ENCODE measurements around the gene TMOD3. TPM values are rescaled to one million over a fixed set of nuclear protein-coding genes. Genes with fewer than 3 reads are reported as not detected.
"Not testable (repeated sequence)": the region's sequence is repeated elsewhere in the genome, so short reads cannot be mapped to it uniquely, and the experiment has no call there.

Gene TMOD3
- total RNA-seq, 6 donors from 2014 or later: 40.4 to 81.6 (median 72.7) TPM

DNA sequence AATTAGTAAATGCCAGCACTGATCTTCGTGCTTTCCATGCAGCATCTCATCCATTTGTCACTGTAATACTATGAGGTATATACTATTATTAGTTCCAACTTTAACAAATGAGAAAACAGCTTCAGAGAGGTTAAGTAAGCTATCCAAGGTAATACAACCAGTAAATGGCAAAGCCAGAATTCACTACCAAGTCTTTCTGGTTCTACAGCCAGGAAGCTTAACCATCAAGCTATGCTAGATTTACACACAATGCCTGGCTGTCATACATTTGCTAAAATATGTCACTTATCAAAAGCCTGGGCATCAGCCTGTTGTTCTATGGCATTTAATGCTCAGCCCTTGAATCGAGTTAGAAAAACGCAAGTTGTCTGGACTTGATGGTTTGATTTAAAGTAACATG lies 45.5 kb upstream of the TMOD3 start:
- peaks cover 0 to 6% (median 0%) of the 10 kb centered on the region in 4 donors for H3K4me1 ChIP-seq
- H3K4me3 ChIP-seq: no peak overlapping the region
- no peaks in the 10 kb centered on the region for H3K9me3 ChIP-seq
- ATAC-seq (ENCODE audit: low FRiP score in 2 of 2) (no peak), DNase-seq (no peak)
- WGBS, 2 donors: 93 to 94% methylated on average over 3 of the region's 3 CpGs
- no peak overlapping the region for H3K27ac ChIP-seq
- TF ChIP-seq EP300 (IDR thresholded peaks at IDR 0.05): no peak
- TF ChIP-seq, protein P1, sequence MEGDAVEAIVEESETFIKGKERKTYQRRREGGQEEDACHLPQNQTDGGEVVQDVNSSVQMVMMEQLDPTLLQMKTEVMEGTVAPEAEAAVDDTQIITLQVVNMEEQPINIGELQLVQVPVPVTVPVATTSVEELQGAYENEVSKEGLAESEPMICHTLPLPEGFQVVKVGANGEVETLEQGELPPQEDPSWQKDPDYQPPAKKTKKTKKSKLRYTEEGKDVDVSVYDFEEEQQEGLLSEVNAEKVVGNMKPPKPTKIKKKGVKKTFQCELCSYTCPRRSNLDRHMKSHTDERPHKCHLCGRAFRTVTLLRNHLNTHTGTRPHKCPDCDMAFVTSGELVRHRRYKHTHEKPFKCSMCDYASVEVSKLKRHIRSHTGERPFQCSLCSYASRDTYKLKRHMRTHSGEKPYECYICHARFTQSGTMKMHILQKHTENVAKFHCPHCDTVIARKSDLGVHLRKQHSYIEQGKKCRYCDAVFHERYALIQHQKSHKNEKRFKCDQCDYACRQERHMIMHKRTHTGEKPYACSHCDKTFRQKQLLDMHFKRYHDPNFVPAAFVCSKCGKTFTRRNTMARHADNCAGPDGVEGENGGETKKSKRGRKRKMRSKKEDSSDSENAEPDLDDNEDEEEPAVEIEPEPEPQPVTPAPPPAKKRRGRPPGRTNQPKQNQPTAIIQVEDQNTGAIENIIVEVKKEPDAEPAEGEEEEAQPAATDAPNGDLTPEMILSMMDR (IDR thresholded peaks at IDR 0.05): no peak
- TF ChIP-seq POLR2AphosphoS5 (IDR thresholded peaks at IDR 0.05): no peak
- TF ChIP-seq POLR2A (IDR thresholded peaks at IDR 0.05): no peak
- H3K36me3 ChIP-seq: peaks cover 0 to 34% (median 3%) of the 10 kb centered on the region in 4 donors
- H3K27me3 ChIP-seq: no peaks in the 10 kb centered on the region

DNA sequence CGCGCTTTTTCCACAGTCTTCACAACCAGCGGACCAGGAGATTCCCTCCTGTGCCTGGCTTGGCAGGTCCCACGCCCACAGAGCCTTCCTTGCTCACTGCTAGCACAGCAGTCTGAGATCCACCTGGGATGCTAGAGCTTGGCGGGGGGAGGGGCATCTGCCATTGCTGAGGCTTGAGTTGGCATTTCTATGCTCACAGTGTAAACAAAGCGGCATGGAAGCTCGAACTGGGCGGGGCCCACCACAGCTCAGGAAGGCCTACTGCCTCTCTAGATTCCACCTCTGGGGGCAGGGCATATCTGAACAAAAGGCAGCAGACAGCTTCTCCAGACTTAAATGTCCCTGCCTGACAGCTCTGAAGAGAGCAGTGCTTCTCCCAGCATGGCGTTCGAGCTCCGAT lies 42.3 kb upstream of the TMOD3 start:
- not testable (repeated sequence) for H3K4me1 ChIP-seq; ATAC-seq (ENCODE audit: low FRiP score in 2 of 2); H3K27ac ChIP-seq; H3K4me3 ChIP-seq; DNase-seq; H3K27me3 ChIP-seq; H3K9me3 ChIP-seq
- WGBS, 2 donors: 80 to 83% methylated on average over 7 to 11 of the region's 11 CpGs
- peaks cover 0 to 19% (median 3%) of the 10 kb centered on the region in 4 donors for H3K36me3 ChIP-seq

DNA sequence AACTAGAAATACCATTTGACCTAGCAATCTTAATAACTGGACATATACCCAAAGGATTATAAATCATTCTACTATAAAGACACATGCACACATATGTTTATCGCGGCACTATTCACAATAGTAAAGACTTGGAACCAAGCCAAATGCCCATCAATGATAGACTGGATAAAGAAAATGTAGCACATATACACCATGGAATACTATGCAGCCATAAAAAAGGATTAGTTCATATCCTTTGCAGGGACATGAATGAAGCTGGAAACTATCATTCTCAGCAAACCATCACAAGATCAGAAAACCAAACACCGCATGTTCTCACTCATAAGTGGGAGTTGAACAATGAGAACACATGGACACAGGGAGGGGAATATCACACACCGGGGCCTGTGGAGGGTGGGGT lies 37.0 kb upstream of the TMOD3 start:
- ATAC-seq (ENCODE audit: low FRiP score in 2 of 2); DNase-seq; H3K4me3 ChIP-seq; H3K36me3 ChIP-seq; H3K4me1 ChIP-seq; H3K9me3 ChIP-seq; H3K27me3 ChIP-seq; H3K27ac ChIP-seq: not testable (repeated sequence)
- 92 to 97% methylated on average over 4 of the region's 4 CpGs for WGBS, 2 donors

DNA sequence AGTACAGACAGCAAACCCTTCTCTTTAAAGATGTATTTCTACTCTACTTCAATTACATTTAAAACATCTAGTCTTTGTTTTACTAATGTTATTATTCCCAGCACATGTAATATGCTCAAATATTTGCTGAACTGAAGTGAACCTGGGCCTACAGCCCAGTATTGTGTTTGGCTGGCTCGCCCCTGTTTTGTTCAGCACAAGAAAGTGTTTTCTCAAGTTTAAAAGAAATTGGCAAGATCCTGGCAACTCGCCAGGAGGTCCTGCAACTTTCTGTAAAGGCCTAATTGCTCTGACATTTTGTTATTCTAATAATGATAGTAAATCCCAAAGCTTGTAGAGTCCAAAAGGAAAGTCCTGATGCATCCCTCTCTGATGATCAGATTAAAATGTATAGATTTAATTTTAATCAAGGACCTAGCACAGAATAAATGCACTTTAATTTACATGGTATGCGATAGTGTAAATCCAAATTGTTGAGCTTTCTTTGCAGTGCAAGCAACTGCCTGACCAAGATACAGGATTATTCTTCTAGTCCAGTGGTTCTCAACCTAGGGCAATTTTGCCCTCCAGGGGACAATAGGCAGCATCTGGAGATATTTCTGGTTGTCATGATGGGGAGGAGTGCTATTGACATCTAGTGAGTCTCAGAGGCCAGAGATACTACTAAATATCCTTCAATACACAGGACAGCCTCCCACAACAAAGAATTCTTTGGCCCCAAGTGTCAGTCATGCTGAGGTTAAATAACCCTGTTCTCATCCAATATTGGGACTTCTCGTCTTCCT lies 35.7 kb upstream of the TMOD3 start:
- Histone ChIP-seq H3K4me3 (no peak overlapping the region), H3K9me3 (no peaks in the 10 kb centered on the region), H3K36me3 (peaks cover 0 to 6% (median 0%) of the 10 kb centered on the region in 4 donors), H3K27ac (peak overlapping the region in 1 of 4 donors; percentile 27), H3K4me1 (peaks cover 0 to 7% (median 3%) of the 10 kb centered on the region in 4 donors), H3K27me3 (no peaks in the 10 kb centered on the region)
- peak in 1 of 2 donors; percentile 27 for DNase-seq
- ATAC-seq (ENCODE audit: low FRiP score in 2 of 2): no peak
- TF ChIP-seq, protein P1 (IDR thresholded peaks at IDR 0.05): no peak
- TF ChIP-seq EP300 (IDR thresholded peaks at IDR 0.05) (no peak), POLR2AphosphoS5 (IDR thresholded peaks at IDR 0.05) (no peak)
- WGBS, 2 donors: 55 to 61% methylated on average over 4 of the region's 4 CpGs

DNA sequence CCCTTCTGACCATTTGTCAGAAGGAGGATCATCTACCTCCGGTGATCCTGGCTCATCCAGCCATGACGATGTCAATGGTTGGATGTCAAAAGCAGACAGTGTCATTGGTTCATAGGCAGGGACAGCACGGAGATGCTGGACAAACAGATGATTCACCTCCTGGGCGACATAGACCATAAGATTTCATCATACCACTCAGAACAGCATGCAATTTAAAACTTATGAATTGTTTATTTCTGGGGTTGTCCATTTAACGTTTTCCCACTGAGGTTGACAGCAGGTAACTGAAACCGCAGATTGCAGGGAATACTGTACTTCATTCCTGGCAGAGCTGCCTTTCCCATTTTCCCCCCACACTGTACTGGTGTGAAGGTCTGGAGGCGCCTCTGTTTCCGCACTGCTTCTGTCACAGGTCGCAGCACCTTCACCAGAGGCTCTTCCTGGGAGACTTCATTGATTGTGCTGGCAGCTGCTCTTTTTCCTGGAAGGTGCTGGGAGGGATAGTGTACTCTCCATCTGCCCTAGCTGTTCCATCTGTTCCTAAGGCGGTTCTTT lies 32.5 kb upstream of the TMOD3 start:
- no peaks in the 10 kb centered on the region for H3K9me3 ChIP-seq
- H3K27me3 ChIP-seq: no peaks in the 10 kb centered on the region
- no peak for DNase-seq
- TF ChIP-seq EP300 (IDR thresholded peaks at IDR 0.05) (no peak), POLR2A (IDR thresholded peaks at IDR 0.05) (no peak), POLR2AphosphoS5 (IDR thresholded peaks at IDR 0.05) (no peak)
- ATAC-seq (ENCODE audit: low FRiP score in 2 of 2): no peak
- H3K36me3 ChIP-seq: peaks cover 0 to 12% (median 0%) of the 10 kb centered on the region in 4 donors
- peaks cover 0 to 13% (median 10%) of the 10 kb centered on the region in 4 donors for H3K4me1 ChIP-seq
- no peak overlapping the region for H3K4me3 ChIP-seq
- 84 to 93% methylated on average over 10 of the region's 10 CpGs for WGBS, 2 donors
- H3K27ac ChIP-seq: no peak overlapping the region

DNA sequence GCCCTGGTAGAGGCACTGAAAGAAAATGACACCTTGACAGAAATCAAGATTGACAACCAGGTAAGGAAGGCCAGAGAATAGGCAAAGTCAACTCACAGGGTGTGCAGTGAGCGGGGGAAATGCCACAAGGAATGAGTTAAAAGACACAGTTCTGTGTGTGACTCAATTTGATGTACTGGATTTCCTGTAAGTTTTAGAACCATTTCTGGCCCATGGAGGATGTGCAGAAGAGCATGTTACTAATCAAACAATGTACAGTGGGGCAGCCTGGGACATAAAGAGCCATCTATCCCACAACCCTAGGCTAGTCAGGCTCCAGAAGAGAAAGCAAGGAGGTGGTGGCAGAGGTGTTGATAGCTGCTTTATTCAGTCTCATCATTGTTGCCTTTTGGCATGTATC lies 31.2 kb upstream of the TMOD3 start:
- no peak overlapping the region for H3K27ac ChIP-seq
- H3K4me3 ChIP-seq: no peak overlapping the region
- TF ChIP-seq, protein P1 (IDR thresholded peaks at IDR 0.05): no peak
- TF ChIP-seq POLR2AphosphoS5 (IDR thresholded peaks at IDR 0.05) (no peak), POLR2A (IDR thresholded peaks at IDR 0.05) (no peak), EP300 (IDR thresholded peaks at IDR 0.05) (no peak)
- no peaks in the 10 kb centered on the region for H3K9me3 ChIP-seq
- ATAC-seq (ENCODE audit: low FRiP score in 2 of 2): no peak
- WGBS, 2 donors: 100% methylated on average over 1 of the region's 1 CpG
- no peaks in the 10 kb centered on the region for H3K27me3 ChIP-seq
- peaks cover 0 to 12% (median 0%) of the 10 kb centered on the region in 4 donors for H3K36me3 ChIP-seq
- peaks cover 0 to 13% (median 10%) of the 10 kb centered on the region in 4 donors for H3K4me1 ChIP-seq
- DNase-seq: no peak
